ENCODE measurements around the gene TMEM9.

DNA sequence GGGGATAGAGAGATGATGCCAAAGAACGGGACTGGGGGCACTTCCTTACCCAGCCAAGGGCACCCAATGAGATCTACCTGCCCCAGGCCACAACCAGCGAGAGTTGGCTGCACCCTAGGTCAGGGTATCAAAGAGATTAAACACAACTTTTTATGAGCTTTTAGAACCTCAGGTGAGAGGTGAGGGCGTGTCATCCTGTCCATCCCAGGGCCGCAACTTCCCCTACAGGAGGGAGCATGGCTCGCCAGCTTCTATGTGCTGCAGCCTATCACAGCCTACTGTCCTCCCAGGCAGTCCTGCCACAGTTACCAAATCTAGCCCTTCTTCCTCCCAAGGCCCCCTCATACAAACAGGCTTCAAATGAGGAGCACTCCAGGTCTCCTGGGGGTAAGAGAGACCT, 12.9 kb downstream of the TMEM9 start:
- TF ChIP-seq TAF1 (IDR thresholded peaks at IDR 0.05; ENCODE audit: low read depth, low read length) = no peak
- no peak for TF ChIP-seq POLR2A (IDR thresholded peaks at IDR 0.05; ENCODE audit: control extremely low read depth in 1 of 2, low read depth in 2 of 2, low read length in 2 of 2)
- TF ChIP-seq SP1 (IDR thresholded peaks at IDR 0.05; ENCODE audit: low read depth, low read length) = no peak
- no peak for TF ChIP-seq CHD2 (IDR thresholded peaks at IDR 0.05; ENCODE audit: low read length)
- TF ChIP-seq JUND (IDR thresholded peaks at IDR 0.05; ENCODE audit: low read length) = no peak
- TF ChIP-seq, protein P1, sequence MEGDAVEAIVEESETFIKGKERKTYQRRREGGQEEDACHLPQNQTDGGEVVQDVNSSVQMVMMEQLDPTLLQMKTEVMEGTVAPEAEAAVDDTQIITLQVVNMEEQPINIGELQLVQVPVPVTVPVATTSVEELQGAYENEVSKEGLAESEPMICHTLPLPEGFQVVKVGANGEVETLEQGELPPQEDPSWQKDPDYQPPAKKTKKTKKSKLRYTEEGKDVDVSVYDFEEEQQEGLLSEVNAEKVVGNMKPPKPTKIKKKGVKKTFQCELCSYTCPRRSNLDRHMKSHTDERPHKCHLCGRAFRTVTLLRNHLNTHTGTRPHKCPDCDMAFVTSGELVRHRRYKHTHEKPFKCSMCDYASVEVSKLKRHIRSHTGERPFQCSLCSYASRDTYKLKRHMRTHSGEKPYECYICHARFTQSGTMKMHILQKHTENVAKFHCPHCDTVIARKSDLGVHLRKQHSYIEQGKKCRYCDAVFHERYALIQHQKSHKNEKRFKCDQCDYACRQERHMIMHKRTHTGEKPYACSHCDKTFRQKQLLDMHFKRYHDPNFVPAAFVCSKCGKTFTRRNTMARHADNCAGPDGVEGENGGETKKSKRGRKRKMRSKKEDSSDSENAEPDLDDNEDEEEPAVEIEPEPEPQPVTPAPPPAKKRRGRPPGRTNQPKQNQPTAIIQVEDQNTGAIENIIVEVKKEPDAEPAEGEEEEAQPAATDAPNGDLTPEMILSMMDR (IDR thresholded peaks at IDR 0.05; ENCODE audit: control extremely low read depth in 1 of 3, insufficient read depth in 1 of 3, low read depth in 1 of 3, low read length in 3 of 3) = no peak
- no peak for TF ChIP-seq CBX8 (IDR thresholded peaks at IDR 0.05; ENCODE audit: borderline replicate concordance, low read depth, low read length)
- no peak for TF ChIP-seq RFX5 (IDR thresholded peaks at IDR 0.05; ENCODE audit: borderline replicate concordance, low read depth, low read length)
- TF ChIP-seq KDM5A (IDR thresholded peaks at IDR 0.05; ENCODE audit: low read length) = no peak
- no peak for TF ChIP-seq USF2 (IDR thresholded peaks at IDR 0.05; ENCODE audit: low read length)
- no peak for TF ChIP-seq CREB1 (IDR thresholded peaks at IDR 0.05)
- TF ChIP-seq RAD21 (IDR thresholded peaks at IDR 0.05 in 1 of 2, conservative IDR thresholded peaks at IDR 0.05 in 1 of 2; ENCODE audit: low read depth in 2 of 2, low read length in 2 of 2) = no peak
